Stimulated activated CD4-positive, alpha-beta T cell treated with anti-CD3 and anti-CD28 coated beads, Interleukin-4, amount 100 ng/mL, for 1 hour (primary cell): Measurements from ENCODE around the gene SLC6A20.
"Not testable (repeated sequence)": the region's sequence is repeated elsewhere in the genome, so short reads cannot be mapped to it uniquely, and the experiment has no call there.

ENCODE experiments used
- DNase-seq: peaks from one replicate; pipeline ENCODE4 v3.0.0-alpha.2; 2020

The SLC6A20 gene

GRCh38 chr3:45777746-45778386 lies 18.5 kb downstream of the SLC6A20 start:
- DNase-seq, result no peak

DNA sequence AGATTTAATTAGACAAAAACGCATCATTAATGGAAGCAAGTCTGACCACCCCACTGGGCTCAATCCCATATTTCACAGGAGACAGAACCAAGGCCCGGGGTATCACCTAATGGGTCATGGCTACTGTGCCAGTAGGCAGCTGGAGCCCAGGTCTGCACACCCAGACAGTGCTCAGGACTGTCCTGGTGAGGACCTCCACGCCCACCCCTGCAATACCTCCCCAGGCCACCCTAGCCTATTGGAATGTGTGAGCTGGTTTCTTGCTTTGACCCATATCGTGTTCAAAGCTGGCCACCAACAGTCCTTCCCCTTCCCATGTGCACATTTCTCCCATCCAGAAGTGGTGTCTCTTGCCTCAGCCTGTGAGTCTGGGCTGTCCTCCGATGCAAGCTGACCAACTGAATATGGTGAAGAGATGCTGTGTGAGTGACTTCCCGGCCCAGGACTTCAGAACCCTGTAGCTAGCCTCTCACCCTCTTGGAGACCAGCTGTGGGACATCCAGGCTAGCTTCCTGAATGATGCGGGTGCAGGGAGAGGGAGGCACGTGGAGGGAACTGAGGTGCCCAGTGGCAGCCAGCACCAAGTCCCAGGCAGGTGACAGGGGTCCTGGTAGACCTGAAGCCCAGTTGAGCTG lies 19.1 kb downstream of the SLC6A20 start:
- no peak for DNase-seq

DNA sequence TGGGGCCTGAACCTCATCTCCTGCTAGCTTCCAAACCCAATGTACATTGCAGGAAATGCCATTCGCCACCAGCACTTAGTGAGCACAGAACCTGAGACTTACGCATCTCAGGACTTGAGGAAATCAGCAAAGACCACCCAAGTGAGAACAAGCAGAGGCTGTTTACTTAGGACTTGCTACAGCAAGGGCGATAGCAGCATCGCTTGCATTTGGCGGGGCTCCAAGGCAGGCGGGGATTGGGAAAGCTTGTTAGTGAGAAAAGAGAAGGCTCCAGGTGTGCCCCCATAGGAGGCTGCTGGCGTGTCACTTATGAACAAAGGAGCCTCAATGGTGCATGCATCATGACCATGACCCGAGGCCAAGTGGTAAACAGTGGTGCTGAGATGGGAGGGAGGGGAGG lies 19.7 kb downstream of the SLC6A20 start:
- no peak for DNase-seq

DNA sequence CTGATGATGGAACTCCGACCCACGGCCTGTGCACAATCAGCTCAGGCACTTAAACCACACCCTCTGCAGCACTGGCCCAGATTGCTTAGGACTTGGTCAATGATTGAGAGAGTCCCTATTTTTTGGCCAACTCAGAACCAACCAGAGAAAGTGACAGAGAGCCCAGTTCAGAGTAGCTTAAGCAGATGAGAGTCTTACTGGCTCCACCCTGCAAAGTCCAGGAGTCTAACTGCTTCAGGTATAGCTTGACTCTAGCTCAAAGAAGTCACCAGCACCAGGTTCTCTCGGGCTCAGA lies 20.1 kb downstream of the SLC6A20 start:
- no peak for DNase-seq

DNA sequence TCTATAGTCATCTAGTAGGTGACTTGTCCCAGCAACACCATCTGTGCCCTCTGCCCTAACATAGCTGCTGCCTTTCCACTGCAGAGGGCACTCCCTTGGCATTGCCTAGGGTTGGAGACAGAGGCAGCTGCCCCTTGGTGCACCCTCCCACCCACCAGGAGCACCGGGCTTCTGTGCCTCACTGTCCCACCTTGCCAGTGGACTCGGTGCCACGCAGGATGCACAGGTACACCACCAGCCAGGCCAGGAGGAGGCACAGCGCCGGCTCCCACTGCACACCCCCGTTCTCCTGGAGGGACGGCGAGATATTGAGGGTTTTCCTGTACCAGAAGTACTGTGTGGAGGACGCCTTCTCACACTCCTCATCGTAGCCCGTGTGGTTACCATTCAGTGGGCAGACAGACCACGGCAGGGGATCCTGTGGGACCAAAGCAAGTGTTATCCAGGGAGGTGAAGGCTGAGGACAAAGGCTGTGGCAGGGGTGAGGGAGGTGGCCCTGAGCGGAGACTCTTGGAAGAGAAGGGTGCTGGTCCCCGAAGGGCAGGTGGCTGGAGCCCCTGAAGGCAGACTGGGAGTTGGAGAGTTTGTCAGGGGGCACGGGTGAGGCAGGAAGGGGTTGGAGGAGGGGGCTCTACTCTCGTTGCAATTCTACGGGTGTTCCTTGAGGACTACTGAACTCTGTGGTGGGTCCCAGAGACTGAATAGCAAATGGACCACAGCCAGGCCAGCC lies 20.6 kb downstream of the SLC6A20 start:
- DNase-seq, result no peak

DNA sequence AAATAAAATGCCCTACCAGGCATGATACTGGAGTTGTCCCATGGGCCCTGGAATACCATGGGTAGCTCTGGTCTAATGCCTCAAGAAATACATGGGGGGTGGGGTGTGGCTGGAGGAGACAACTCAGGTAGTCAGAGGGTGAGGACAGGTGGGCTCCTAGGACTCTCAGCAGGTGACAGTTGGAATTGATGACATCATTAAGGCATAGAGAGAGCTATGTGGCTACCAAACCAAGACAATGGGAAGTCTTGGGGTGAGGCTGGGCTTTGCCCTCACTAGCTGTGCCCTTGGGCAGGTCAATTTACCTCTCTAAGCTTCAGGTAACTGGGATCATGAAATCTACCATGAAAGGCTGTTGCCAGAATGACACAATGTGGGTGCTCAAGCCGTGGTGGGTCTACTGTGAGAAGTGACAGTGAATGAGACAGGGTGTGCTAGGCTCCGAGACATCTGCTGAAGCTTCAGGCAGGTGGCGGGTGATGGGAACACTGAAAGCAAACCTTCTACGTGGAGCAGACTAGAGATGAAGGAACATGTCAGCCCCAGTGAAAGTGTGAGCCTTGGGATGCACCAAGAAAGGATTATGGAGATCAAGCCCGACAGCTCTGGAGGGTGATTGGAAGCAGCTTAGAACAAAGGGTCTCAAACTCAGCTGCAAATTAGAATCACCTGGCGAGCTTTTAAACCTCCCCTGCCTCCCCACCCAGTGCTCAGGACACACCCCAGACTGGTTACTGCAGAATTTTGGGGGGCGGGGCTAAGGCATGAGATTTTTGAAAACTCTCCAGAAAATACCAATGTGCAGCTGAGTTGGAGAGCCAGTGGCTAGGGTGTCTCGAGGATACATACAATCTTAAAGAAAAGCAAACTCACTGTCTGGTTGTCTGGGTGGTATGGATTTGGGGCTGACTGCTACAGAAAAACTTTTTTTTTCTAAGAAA lies 21.5 kb downstream of the SLC6A20 start:
- DNase-seq, result no peak

- DNase-seq, result no peak
Measured at GRCh38 chr3:45773714-45774449, 22.5 kb downstream of the SLC6A20 start.

DNA sequence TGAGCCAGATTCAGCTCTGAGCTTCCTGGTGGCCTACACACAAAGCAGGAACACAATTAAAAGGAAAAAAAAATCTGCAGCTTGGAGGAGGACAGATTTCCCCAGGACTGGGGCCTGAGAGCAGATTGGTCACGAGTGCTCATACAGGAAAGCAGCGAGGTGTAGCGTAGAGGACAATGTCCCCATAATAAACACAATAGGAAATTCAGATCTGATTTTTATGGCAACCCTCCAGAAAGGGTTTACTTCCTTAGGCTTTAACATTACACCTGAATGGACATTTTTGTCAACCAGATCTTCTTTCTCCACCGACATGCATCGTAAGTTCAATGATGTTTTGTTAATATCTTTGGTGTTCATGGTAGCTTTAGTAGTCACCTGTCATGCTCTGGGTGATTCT lies 23.3 kb downstream of the SLC6A20 start:
- no peak for DNase-seq

- DNase-seq, result no peak
Measured at GRCh38 chr3:45772341-45773035, 23.8 kb downstream of the SLC6A20 start.

DNA sequence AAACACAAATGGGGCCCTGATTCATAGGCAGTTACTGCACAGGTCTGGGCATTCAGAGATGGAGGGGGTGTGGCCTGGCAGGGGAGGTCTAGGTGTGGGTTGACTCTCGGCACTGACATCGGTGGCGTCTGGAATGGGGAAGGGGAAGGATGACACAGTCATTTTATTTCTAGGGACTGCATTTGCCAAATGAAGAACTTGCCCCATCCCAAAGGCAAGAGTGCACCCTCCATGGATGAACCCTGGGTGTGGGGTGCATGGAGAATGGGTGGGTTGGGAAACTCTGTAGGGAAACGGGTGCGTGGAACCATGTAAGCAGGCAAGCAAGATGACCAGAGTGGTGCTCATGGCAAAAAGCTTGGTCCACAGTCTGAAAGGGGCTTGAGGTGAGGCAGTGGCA lies 24.5 kb downstream of the SLC6A20 start:
- no peak for DNase-seq

DNA sequence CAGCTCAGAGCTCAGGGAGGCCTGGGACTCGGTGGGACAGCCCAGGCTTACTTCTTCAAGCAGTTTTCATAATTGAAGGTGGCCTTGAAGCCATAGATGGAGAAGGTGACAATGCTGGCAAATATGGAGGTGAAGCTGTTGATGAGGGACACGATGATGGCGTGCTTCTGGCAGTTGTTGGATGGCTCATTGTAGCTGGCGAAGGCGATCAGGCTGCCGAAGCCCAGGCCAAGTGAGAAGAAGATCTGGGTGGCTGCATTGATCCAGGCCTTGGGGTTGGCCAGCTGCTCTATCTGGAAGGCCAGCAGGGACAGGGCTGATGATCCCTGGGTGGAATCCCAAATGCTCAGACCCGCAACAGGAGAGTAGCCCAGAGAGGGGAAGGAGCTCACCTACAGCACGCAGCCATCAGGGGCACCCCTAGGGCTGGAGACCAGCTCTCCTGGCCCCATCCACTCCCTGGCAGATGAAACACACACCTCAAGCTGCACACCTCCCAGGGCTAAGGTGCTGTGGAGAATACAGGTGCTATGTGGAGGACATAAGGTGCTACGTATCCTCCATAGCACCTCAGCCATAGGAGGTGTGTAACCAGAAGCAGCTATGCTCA lies 25.1 kb downstream of the SLC6A20 start:
- DNase-seq, result no peak

DNA sequence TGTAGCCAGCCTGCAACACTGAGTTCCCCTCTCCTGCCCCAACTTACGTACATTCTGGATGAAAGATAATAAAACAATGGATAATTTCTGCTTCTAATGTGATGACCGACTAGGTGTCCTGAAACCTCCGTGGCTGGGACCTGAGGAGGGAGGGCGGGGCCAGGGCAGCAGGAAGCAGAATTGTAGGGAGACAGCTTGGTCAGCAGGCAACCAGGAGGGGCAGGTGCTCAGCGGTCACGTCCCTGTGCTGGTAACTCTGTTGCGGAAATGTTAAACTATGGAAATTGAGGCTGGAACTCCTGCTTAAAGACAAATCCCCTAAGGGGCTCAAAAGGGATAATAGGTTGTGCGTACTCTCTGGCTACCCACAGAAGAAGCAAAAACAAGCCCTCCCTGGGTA lies 30.4 kb downstream of the SLC6A20 start:
- no peak for DNase-seq

DNA sequence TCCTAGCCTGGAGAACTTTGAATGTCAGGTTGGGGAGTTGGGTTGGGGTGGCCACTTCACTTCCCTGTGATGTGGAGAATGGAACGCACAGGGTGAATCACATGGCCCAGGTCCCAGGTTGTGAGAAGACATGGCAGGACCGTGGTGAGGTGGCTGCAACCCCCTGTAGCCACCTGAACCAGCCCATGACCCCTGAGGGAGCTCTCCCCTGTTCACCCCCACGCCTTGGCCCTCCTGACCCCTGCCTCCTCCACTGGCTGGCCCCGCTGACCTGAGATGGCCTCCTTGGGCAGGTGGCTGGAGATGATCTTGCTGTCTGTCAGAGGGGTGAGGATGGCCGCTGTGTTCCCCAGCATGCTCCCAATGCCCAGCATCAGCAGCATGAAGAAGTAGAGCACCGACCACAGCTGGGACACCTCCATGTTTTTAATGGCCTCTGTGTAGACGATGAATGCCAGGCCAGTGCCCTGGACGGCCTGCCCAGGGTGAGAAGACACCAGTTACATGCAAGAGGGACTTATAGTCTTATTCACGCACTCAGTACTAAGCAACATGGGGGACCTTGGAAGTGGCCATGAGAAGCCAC lies 31.0 kb downstream of the SLC6A20 start:
- no peak for DNase-seq

- DNase-seq, result no peak
Measured at GRCh38 chr3:45763303-45763675, 33.0 kb downstream of the SLC6A20 start.

GRCh38 chr3:45762647-45763302 lies 33.6 kb downstream of the SLC6A20 start:
- DNase-seq, result no peak

GRCh38 chr3:45761831-45762230 lies 34.5 kb downstream of the SLC6A20 start:
- DNase-seq, result no peak

DNA sequence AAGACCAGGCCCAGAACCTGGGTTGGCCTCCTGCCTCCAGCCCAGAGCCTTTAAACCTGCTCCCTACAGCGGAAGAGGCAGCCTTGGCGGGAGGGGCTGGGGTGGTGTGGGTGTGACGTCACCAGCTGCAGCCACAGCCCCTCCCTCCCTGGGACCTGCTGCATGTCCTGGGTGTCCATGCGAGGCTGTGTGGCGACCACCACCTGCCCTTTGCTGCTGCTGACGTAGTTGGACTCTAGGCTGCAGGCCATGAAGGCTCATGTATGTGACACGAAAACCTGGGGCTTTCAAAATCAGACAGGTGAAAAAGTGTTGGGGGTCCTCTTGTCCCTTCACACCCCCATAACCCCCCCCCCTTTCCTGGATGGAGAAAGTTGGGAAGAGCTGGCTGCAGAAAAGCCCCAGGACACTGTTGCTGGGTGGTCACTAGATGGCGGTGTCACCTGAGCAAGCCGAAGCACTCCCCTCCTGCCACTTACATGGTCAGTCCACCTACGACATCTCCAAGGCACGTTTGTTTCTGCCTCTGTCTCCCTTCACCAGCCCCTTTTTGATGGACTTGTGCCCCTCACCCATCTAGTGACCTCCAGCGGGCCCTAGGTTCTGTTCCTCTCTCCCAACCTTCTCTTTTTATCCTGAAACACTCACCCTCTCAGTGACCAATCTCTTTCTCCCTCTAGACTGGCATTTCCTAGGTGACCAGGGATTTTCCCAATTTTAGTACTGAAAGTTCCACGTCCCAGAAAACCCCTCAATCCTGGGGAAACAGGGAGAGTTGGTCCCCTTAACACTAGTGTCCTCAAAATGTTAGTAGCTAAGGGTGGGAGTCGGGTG lies 35.2 kb downstream of the SLC6A20 start:
- peak; percentile 33 for DNase-seq

DNA sequence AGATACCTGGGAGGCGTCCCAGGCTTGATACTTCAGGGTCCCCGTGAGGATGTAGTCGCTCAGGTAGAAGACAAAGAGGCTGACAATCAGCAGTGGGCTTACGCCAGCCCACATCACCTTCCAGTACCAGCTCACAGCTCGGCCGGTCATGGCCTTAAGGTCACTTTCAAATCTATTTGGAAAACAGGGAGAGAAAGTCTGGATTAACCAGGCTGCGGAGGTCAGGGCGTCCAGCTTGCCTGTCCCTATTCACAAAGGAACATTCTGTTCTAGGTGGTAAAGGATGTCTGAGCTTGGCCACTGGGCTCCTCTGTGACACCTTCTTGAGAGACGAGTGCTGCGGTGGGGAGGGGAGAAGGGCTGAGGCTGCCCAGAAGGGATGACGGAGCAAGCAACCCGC lies 36.5 kb downstream of the SLC6A20 start:
- DNase-seq, result no peak

DNA sequence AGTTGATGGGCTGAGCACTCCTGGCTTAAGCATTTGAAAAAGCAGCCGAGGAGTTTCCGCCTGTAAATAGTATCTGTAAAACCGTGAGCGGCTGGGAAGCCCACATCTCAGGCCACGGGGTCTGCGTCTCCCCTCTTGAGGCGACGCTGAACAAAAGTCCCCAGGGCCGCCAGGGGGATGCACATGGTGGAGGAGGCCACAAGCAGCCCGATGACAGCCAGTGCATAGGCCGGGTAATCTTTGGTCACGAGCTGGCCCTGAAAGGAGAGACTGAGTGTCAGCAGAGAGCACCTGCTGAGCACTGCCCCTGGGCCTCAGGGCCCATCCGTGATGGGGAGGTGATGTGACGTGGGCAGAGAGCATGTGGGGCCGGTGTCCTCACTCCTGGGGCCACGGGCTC lies 37.5 kb downstream of the SLC6A20 start:
- DNase-seq, result no peak

DNA sequence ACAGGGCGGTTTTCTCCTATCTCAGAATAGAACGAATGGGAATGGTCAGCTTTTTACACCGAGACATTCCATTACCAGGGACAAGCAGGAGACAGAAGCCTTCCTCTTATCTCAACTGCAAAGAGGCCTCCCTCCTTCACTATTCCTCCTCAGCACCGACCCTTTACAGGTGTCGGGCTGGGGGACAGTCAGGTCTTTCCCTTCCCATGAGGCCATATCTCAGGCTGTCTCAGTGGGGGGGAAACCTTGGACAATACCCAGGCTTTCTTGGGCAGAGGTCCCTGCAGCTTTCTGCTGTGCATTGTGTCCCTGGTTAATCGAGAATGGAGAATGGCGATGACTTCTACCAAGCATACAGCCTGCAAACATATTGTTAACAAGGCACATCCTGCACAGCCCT lies 39.2 kb downstream of the SLC6A20 start:
- DNase-seq, result not testable (repeated sequence)
